ENCODE measurements around the gene TSC2. TPM values are rescaled to one million over a fixed set of nuclear protein-coding genes. Genes with fewer than 3 reads are reported as not detected.

Gene TSC2
- total RNA-seq, 1 experiment from 2014 or later: 59.3 TPM

DNA sequence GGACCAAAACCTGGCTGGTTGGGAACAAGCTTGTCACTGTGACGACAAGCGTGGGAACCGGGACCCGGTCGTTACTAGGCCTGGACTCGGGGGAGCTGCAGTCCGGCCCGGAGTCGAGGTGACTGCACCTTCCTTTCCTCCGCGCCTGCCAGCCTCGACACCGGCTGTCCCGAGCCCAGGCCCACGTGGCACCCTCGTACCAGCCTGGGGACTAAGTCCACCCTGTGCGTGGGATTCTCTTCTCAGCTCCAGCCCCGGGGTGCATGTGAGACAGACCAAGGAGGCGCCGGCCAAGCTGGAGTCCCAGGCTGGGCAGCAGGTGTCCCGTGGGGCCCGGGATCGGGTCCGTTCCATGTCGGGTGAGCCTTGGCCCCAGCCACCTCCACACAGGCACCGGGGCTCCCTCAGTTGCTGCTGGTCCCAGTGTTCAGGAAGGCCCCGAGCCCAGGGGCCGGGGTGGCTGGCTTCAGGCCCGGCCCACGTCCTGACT is 31.6 kb downstream of the TSC2 start:
- CTCF ChIA-PET: no interaction called here

DNA sequence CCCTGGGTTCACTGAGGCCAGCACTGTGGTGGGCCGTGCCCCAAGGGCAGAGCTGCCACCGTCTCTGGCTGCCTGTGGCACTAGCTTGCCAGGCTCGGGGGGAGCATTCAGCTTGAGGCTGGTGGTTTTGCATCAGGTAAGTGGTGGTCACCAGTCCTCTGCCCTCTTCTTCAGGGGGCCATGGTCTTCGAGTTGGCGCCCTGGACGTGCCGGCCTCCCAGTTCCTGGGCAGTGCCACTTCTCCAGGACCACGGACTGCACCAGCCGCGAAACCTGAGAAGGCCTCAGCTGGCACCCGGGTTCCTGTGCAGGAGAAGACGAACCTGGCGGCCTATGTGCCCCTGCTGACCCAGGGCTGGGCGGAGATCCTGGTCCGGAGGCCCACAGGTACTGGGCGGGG is 32.2 kb downstream of the TSC2 start:
- no peaks in the 10 kb centered on the region for H3K9me2 ChIP-seq (replicated peaks; ENCODE audit: low read length)
- intact Hi-C loops (cut with micrococcal nuclease): no loop called here
- no peak for ATAC-seq
- ChIA-PET CTCF (no interaction called here), POLR2A (ENCODE audit: unreplicated experiment) (no interaction called here)
- H3K4me1 ChIP-seq (ENCODE audit: insufficient read depth, low read length): no peaks in the 10 kb centered on the region
- H3K4me3 ChIP-seq (ENCODE audit: low read length): no peak overlapping the region
- no peaks in the 10 kb centered on the region for H4K20me1 ChIP-seq (ENCODE audit: low read length)
- H3K36me3 ChIP-seq (ENCODE audit: low read depth, low read length): no peaks in the 10 kb centered on the region
- H2AFZ ChIP-seq (ENCODE audit: low read length): no peak overlapping the region
- no peak for DNase-seq
- TF ChIP-seq, protein P1, sequence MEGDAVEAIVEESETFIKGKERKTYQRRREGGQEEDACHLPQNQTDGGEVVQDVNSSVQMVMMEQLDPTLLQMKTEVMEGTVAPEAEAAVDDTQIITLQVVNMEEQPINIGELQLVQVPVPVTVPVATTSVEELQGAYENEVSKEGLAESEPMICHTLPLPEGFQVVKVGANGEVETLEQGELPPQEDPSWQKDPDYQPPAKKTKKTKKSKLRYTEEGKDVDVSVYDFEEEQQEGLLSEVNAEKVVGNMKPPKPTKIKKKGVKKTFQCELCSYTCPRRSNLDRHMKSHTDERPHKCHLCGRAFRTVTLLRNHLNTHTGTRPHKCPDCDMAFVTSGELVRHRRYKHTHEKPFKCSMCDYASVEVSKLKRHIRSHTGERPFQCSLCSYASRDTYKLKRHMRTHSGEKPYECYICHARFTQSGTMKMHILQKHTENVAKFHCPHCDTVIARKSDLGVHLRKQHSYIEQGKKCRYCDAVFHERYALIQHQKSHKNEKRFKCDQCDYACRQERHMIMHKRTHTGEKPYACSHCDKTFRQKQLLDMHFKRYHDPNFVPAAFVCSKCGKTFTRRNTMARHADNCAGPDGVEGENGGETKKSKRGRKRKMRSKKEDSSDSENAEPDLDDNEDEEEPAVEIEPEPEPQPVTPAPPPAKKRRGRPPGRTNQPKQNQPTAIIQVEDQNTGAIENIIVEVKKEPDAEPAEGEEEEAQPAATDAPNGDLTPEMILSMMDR (conservative IDR thresholded peaks at IDR 0.05; ENCODE audit: low read depth, low read length): no peak
- TF ChIP-seq EZH2 (IDR thresholded peaks at IDR 0.05; ENCODE audit: low read length, unreplicated experiment) (no peak), EZH2phosphoT487 (IDR thresholded peaks at IDR 0.05; ENCODE audit: borderline replicate concordance, low read length) (no peak)
- H3K27ac ChIP-seq (ENCODE audit: low read length): no peak overlapping the region
- H3K4me2 ChIP-seq (ENCODE audit: low read length): no peak overlapping the region
- no peaks in the 10 kb centered on the region for H3F3A ChIP-seq (ENCODE audit: low read length, unreplicated experiment)
- H3K27me3 ChIP-seq (ENCODE audit: low read length): no peaks in the 10 kb centered on the region
- BruUV-seq (replicated peaks): no TSS peak
- H3K79me2 ChIP-seq (ENCODE audit: low read length): no peaks in the 10 kb centered on the region
- H3K9me3 ChIP-seq (ENCODE audit: low read length): no peaks in the 10 kb centered on the region
- H3K9ac ChIP-seq (ENCODE audit: low read length): no peak overlapping the region

More for the DNA sequence above, 31.6 kb downstream of the TSC2 start:
- Histone ChIP-seq H3K27ac (ENCODE audit: low read length) (no peak overlapping the region), H3F3A (ENCODE audit: low read length, unreplicated experiment) (no peaks in the 10 kb centered on the region), H4K20me1 (ENCODE audit: low read length) (no peaks in the 10 kb centered on the region), H3K4me3 (ENCODE audit: low read length) (no peak overlapping the region), H3K27me3 (ENCODE audit: low read length) (no peaks in the 10 kb centered on the region), H3K4me2 (ENCODE audit: low read length) (no peak overlapping the region), H3K9me2 (replicated peaks; ENCODE audit: low read length) (no peaks in the 10 kb centered on the region), H3K36me3 (ENCODE audit: low read depth, low read length) (no peaks in the 10 kb centered on the region), H3K4me1 (ENCODE audit: insufficient read depth, low read length) (no peaks in the 10 kb centered on the region), H3K79me2 (ENCODE audit: low read length) (no peaks in the 10 kb centered on the region), H3K9me3 (ENCODE audit: low read length) (no peaks in the 10 kb centered on the region), H3K9ac (ENCODE audit: low read length) (no peak overlapping the region), H2AFZ (ENCODE audit: low read length) (no peak overlapping the region)
- intact Hi-C loops (cut with micrococcal nuclease): no loop called here
- POLR2A ChIA-PET (ENCODE audit: unreplicated experiment): no interaction called here
- ATAC-seq: no peak
- no peak for DNase-seq
- BruUV-seq (replicated peaks): no TSS peak
- TF ChIP-seq EZH2 (IDR thresholded peaks at IDR 0.05; ENCODE audit: low read length, unreplicated experiment): no peak
- TF ChIP-seq, protein P1 (conservative IDR thresholded peaks at IDR 0.05; ENCODE audit: low read depth, low read length): no peak

DNA sequence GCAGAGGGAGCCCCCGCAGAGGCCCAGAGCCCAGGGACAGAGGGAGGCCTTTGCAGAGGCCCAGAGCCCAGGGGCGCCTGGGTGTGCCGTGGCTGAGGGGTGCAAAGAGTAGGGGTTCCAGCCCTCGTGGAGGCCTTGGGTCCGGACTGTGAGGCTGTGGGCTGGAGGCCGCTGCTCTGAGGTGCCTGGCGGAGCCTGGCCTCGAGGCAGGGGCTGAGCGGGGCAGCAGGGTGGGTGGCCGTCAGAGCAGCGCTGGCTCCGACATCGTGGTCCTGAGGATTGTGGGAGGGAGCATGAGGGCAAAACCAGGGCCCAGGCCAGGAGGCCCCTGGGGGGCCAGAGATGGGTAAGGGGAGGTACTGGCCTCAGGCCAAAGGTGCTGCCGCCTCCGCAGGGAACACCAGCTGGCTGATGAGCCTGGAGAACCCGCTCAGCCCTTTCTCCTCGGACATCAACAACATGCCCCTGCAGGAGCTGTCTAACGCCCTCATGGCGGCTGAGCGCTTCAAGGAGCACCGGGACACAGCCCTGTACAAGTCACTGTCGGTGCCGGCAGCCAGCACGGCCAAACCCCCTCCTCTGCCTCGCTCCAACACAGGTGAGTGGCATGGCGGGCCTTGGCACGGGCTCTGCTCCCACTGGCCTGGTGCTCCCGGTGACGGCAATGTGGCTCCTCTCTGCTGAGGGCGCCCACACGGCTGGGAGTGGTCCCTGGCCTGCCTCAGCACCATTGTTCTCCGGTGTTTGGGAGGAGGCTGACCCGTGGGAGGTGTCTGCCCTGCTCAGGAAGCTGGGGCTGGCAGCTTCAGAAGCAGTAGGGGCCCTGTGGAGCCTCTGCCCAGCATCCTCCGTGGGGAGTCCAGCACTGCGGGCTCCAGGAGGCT is 33.7 kb downstream of the TSC2 start:
- no peak overlapping the region for H3K4me2 ChIP-seq (ENCODE audit: low read length)
- no peaks in the 10 kb centered on the region for H3K79me2 ChIP-seq (ENCODE audit: low read length)
- H4K20me1 ChIP-seq (ENCODE audit: low read length): no peaks in the 10 kb centered on the region
- ATAC-seq (no peak), DNase-seq (no peak)
- H3K9me3 ChIP-seq (ENCODE audit: low read length): no peaks in the 10 kb centered on the region
- ChIA-PET POLR2A (ENCODE audit: unreplicated experiment) (no interaction called here), CTCF (no interaction called here)
- H3K9me2 ChIP-seq (replicated peaks; ENCODE audit: low read length): no peaks in the 10 kb centered on the region
- H3K9ac ChIP-seq (ENCODE audit: low read length): no peak overlapping the region
- no peaks in the 10 kb centered on the region for H3K27me3 ChIP-seq (ENCODE audit: low read length)
- no peak overlapping the region for H3K4me3 ChIP-seq (ENCODE audit: low read length)
- H3K27ac ChIP-seq (ENCODE audit: low read length): no peak overlapping the region
- no peak overlapping the region for H2AFZ ChIP-seq (ENCODE audit: low read length)
- BruUV-seq (replicated peaks): no TSS peak
- no peaks in the 10 kb centered on the region for H3K4me1 ChIP-seq (ENCODE audit: insufficient read depth, low read length)
- intact Hi-C loops (cut with micrococcal nuclease): no loop called here
- H3K36me3 ChIP-seq (ENCODE audit: low read depth, low read length): no peaks in the 10 kb centered on the region
- TF ChIP-seq EZH2phosphoT487 (IDR thresholded peaks at IDR 0.05; ENCODE audit: borderline replicate concordance, low read length): no peak
- H3F3A ChIP-seq (ENCODE audit: low read length, unreplicated experiment): no peaks in the 10 kb centered on the region

All from PC-3 (cell line).